CD4-positive, alpha-beta T cell treated with Interleukin-1 beta for 1 hour (primary cell): ENCODE measurements around the gene CCDC137.

Experiments used
- DNase-seq, 2 donors: peaks; one replicate each; pipeline ENCODE4 v3.0.0-alpha.2; 2020 to 2022

Gene CCDC137

GRCh38 chr17:81717766-81718089 is 51.2 kb downstream of the CCDC137 start:
- DNase-seq = no peak

GRCh38 chr17:81719410-81720266 is 53.1 kb downstream of the CCDC137 start:
- DNase-seq = no peak

- DNase-seq = no peak
Measured at GRCh38 chr17:81720267-81721071, 53.9 kb downstream of the CCDC137 start.

- DNase-seq = no peak
Measured at GRCh38 chr17:81722184-81723120, 55.9 kb downstream of the CCDC137 start.
